MM.1S (cell line): ENCODE results near the gene ACSL1.
A peak's percentile ranks its signal among the peaks of the same experiment; 100 is the strongest.

ENCODE experiments used
- DNase-seq: peaks from one replicate; pipeline ENCODE4 v3.0.0-alpha.2; 2015
- H2AFZ ChIP-seq: fragments of 300-600 bp; sonication (generic); 2 replicates; pipeline ENCODE4 v1.6.0; 2016; ENCODE audit warnings: antibody characterized with exemption, low read length
- H3F3A ChIP-seq: fragments of 300-600 bp; sonication (generic); 2 replicates; pipeline ENCODE4 v1.6.1; 2016; ENCODE audit warnings: mild to moderate bottlenecking, antibody characterized with exemption, low read length, moderate library complexity, mixed read lengths; ENCODE audit not compliant: insufficient read depth
- H3K27ac ChIP-seq: fragments of 300-600 bp; sonication (generic); 2 replicates; pipeline ENCODE4 v1.5.1; 2016; ENCODE audit warnings: mild to moderate bottlenecking, low read length
- H3K27me3 ChIP-seq: fragments of 300-600 bp; sonication (generic); replicated peaks from 2 replicates; pipeline ENCODE4 v1.6.0; 2016; ENCODE audit warnings: low read length; ENCODE audit not compliant: insufficient read depth
- H3K36me3 ChIP-seq: fragments of 300-600 bp; sonication (generic); replicated peaks from 2 replicates; pipeline ENCODE4 v1.6.1; 2016; ENCODE audit warnings: mild to moderate bottlenecking, low read length, mixed read lengths; ENCODE audit not compliant: insufficient read depth
- H3K4me1 ChIP-seq: fragments of 300-600 bp; sonication (generic); 2 replicates; pipeline ENCODE4 v1.6.1; 2016; ENCODE audit warnings: low read length, mixed read lengths
- H3K4me2 ChIP-seq: fragments of 300-600 bp; sonication (generic); 2 replicates; pipeline ENCODE4 v1.6.0; 2016; ENCODE audit warnings: low read depth, low read length
- H3K4me3 ChIP-seq: fragments of 300-600 bp; sonication (generic); 2 replicates; pipeline ENCODE4 v1.5.1; 2016; ENCODE audit warnings: low read length, mixed read lengths
- H3K79me2 ChIP-seq: fragments of 300-600 bp; sonication (generic); 2 replicates; pipeline ENCODE4 v1.6.1; 2016; ENCODE audit warnings: mixed run types, low read length, mixed read lengths
- H3K9ac ChIP-seq: fragments of 300-600 bp; sonication (generic); 2 replicates; pipeline ENCODE4 v1.6.1; 2016; ENCODE audit warnings: low read length, mixed read lengths
- H3K9me2 ChIP-seq: fragments of 300-600 bp; sonication (generic); replicated peaks from 2 replicates; pipeline ENCODE4 v1.6.1; 2016; ENCODE audit warnings: mild to moderate bottlenecking, low read length, mixed read lengths; ENCODE audit not compliant: insufficient read depth
- H3K9me3 ChIP-seq: fragments of 300-600 bp; sonication (generic); replicated peaks from 2 replicates; pipeline ENCODE4 v1.6.1; 2016; ENCODE audit warnings: mild to moderate bottlenecking, low read length, mixed read lengths; ENCODE audit not compliant: insufficient read depth
- H4K20me1 ChIP-seq: fragments of 300-600 bp; sonication (generic); 2 replicates; pipeline ENCODE4 v1.6.1; 2016; ENCODE audit warnings: mild to moderate bottlenecking, low read length, moderate library complexity, mixed read lengths; ENCODE audit not compliant: insufficient read depth
- CTCF ChIP-seq: fragments of 300-600 bp; sonication (generic); IDR thresholded peaks from 2 replicates; pipeline ENCODE4 v1.5.1; 2016; ENCODE audit warnings: antibody characterized with exemption, low read length, mixed read lengths
- EZH2 ChIP-seq: fragments of 300-600 bp; sonication (generic); optimal IDR thresholded peaks from 2 replicates; pipeline ENCODE3; 2017; ENCODE audit warnings: low read depth, mild to moderate bottlenecking, antibody characterized with exemption, low read length, mixed read lengths
- EZH2phosphoT487 ChIP-seq: fragments of 300-600 bp; sonication (generic); IDR thresholded peaks from 2 replicates; pipeline ENCODE4 v1.6.1; 2018; ENCODE audit warnings: antibody characterized with exemption, low read length

ACSL1 gene

DNA sequence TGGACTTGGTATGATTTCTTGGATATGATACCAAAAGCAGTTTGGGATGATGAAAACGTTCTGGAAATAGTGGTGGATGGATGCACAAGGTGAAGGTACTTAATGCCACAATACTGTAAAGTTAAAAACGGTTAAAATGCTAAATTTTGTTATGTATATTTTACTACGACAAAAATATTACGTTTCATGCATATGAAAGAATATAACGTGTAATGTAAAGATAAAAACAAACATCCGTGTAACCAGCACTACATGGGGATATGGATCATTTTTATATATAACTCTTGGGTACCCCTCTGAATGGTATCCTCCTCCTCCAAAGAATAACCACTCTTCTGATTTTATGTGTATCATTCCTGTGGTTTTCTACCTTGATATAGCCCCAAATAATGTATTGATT lies 91.0 kb downstream of the ACSL1 start:
- Histone ChIP-seq H3K9ac (peak overlapping the region; percentile 28; the same call in 1 of the 2 replicates), H3K4me2 (peak overlapping the region; percentile 48), H3K4me1 (peaks cover 21% of the 10 kb centered on the region), H4K20me1 (no peaks in the 10 kb centered on the region), H3K4me3 (peak overlapping the region; percentile 97), H2AFZ (peak overlapping the region; percentile 38), H3K36me3 (peaks cover 3% of the 10 kb centered on the region; the same call in 1 of the 2 replicates), H3K79me2 (peaks cover 42% of the 10 kb centered on the region), H3K27ac (peak overlapping the region; percentile 20; the same call in 1 of the 2 replicates), H3K27me3 (no peaks in the 10 kb centered on the region), H3F3A (peaks cover 11% of the 10 kb centered on the region; the same call in 1 of the 2 replicates), H3K9me2 (no peaks in the 10 kb centered on the region), H3K9me3 (no peaks in the 10 kb centered on the region)
- no peak for TF ChIP-seq EZH2
- no peak for TF ChIP-seq CTCF
- TF ChIP-seq EZH2phosphoT487, result no peak
- no peak for DNase-seq

GRCh38 chr4:184733654-184734524 lies 91.9 kb downstream of the ACSL1 start, which contains the start of gene CENPU:
Gene CENPU, minus strand, starts transcription at chr4:184734096. Its CDS starts 34 bp downstream, at chr4:184734062.
- Histone ChIP-seq H3K4me2 (peak within 1 kb of the TSS; percentile 74), H3K27ac (peak within 1 kb of the TSS; percentile 80), H3F3A (peaks cover 11% of the 10 kb centered on the region; the same call in 1 of the 2 replicates), H3K9me3 (no peaks in the 10 kb centered on the region), H3K4me3 (peak within 1 kb of the TSS; percentile 97), H3K27me3 (no peaks in the 10 kb centered on the region), H3K9me2 (no peaks in the 10 kb centered on the region), H4K20me1 (no peaks in the 10 kb centered on the region), H3K4me1 (peaks cover 21% of the 10 kb centered on the region), H3K36me3 (peaks cover 6% of the 10 kb centered on the region; the same call in 1 of the 2 replicates), H3K79me2 (peaks cover 50% of the 10 kb centered on the region), H2AFZ (peak within 1 kb of the TSS; percentile 86), H3K9ac (peak within 1 kb of the TSS; percentile 93)
- peak; percentile 99 for DNase-seq
- no peak for TF ChIP-seq EZH2phosphoT487
- no peak for TF ChIP-seq EZH2
- TF ChIP-seq CTCF, result no peak

- H3K4me1 ChIP-seq, result peaks cover 21% of the 10 kb centered on the region
- H3F3A ChIP-seq, result peaks cover 11% of the 10 kb centered on the region; the same call in 1 of the 2 replicates
- H3K4me2 ChIP-seq, result peak overlapping the region; percentile 74
- no peaks in the 10 kb centered on the region for H4K20me1 ChIP-seq
- no peak for DNase-seq
- no peak for TF ChIP-seq EZH2phosphoT487
- no peak for TF ChIP-seq EZH2
- no peak for TF ChIP-seq CTCF
- H3K27me3 ChIP-seq, result no peaks in the 10 kb centered on the region
- peaks cover 13% of the 10 kb centered on the region; the same call in 1 of the 2 replicates for H3K36me3 ChIP-seq
- peaks cover 68% of the 10 kb centered on the region for H3K79me2 ChIP-seq
- no peaks in the 10 kb centered on the region for H3K9me3 ChIP-seq
- no peaks in the 10 kb centered on the region for H3K9me2 ChIP-seq
- no peak overlapping the region for H2AFZ ChIP-seq
- H3K4me3 ChIP-seq, result peak overlapping the region; percentile 97
- H3K9ac ChIP-seq, result peak overlapping the region; percentile 93
- peak overlapping the region; percentile 80; the same call in 1 of the 2 replicates for H3K27ac ChIP-seq
Observed at GRCh38 chr4:184732126-184732525, 93.6 kb downstream of the ACSL1 start.
